ENCODE results near the gene SELENBP1.
"Not testable (repeated sequence)": the region's sequence is repeated elsewhere in the genome, so short reads cannot be mapped to it uniquely, and the experiment has no call there.

The SELENBP1 gene

DNA sequence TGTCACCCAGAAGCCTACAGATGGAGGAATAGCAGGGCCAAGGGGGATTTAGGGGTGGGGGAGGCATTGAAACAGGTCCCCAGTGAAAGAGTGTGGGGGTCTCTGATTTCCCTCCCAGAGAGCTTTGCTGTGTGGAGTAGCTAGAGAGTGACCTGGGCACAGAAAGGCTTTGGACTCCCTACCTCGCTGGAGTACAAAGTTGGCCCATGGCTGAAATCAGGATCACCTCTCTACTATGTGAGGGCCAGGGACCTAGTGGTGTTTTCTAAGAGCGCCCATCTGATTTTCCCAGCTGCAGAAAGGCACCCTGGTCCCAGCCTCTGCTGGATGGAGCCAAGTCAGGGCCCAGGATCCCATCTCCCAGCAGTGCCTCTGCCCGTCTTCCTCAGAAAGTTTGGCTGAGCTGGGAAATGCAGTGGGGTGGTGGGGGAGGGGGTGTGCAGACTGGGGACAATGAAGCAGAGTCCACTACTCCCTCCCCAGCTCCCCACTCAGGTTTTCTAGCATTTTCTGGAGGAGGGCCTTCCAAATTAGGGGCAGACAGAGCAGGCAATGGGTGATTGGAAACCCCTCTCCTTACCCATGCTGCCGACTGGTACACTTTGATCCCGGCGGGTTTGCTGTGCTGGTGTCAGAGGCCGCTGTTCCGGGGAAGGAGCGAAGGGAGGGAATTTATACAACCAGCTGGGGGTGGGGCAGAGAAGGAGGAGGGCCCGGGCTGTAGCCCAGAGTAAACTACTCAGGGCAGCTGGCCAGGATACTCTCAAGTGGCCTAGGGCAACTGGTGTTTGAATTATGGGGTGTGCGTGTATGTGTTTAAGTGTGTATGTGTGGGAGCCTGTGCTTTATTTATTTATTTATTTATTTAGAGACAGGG, at the start of gene SELENBP1:
SELENBP1 (minus strand) TSS at position 648 of the 877 bp plus-strand sequence; CDS start at position 584, 64 bp downstream.
- peak; percentile 89 for DNase-seq

DNA sequence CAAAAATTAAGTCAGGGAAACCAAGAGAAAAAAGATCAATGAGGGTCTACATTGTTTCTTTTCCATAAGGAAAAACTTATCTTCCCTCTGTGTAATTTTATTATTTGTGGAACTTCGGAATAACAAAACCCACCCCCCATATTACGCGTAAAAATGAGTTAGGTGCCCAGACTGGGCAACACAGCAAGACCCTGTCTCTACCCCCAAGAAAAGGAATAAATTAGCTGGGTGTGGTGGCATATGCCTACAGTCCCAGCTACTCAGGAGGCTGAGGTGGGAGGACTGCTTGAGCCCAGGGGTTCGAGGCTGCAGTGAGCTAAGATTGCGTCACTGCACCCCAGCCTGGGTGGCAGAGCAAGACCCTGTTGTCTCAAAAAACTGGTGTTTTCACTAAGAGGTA, 47.3 kb upstream of the SELENBP1 start:
- DNase-seq: no peak

DNA sequence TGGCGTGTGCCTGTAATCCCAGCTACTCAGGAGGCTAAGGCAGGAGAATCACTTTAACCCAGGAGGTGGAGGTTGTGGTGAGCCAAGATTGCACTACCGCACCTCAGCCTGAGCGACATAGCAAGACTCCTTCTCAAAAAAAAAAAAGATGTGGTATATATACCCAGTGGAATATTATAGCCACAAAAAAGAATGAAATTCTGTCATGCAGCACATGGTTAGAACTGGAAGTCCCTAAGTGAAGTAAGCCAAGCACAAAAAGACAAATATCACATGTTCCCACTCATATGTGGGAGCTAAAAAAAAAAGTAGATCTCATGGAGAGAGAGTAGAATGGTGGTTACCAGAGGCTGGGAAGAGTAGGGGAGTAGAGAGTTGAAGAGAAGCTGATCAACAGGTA, 45.6 kb upstream of the SELENBP1 start:
- no peak for DNase-seq

DNA sequence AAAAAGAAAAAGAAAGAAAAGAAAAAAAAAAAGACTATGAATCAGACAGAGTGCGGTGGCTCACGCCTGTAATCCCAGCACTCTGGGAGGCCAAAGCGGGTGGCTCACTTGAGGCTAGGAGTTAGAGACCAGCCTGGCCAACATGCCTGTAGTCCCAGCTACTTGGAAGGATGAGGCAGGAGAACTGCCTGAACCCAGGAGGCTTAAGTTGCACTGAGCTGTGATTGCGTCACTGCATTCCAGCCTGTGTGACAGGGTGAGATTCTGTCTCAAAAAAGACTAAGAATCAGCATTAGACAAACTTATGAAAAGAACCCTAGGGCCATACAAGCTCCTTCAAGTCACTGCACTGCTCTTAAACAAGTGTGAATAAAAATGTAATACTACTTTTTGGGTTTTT, 43.7 kb upstream of the SELENBP1 start:
- no peak for DNase-seq

DNA sequence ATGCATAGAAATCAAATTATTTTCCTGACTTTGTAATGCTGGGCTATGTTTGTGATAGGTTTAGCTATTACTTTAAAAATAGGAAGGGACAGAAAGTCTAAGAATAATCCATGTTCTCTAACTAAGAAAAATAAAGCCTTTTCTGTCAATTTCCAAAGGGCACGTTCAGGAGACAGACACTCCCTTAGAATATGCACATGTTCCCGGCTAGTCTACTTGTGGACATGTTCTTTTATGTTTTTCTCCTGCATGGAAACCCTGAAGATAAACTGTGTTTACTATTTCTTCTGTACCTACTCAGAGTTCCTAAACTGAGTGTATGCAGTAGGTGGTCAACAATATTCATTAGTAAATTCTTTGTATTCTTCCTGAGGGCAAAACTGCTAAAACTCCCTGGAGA, 39.4 kb upstream of the SELENBP1 start:
- no peak for DNase-seq

DNA sequence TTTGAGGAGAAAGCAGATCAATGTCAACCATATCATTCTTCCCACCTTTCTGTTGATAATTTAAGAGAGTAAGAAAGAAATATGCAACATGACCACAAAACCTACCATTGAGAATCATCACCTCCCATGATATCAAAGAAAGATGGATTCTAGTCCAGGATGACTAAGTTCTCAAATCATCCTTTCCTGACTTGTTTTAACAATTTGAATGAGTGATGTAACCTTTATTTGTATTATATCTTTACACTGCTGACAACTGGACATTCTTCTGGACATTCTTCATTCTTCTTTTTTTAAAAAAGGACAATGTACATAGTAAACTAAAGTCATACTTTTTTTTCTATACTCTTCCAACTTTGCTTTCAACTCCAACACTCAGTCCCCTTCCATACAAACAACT, 36.4 kb upstream of the SELENBP1 start:
- DNase-seq: no peak

DNA sequence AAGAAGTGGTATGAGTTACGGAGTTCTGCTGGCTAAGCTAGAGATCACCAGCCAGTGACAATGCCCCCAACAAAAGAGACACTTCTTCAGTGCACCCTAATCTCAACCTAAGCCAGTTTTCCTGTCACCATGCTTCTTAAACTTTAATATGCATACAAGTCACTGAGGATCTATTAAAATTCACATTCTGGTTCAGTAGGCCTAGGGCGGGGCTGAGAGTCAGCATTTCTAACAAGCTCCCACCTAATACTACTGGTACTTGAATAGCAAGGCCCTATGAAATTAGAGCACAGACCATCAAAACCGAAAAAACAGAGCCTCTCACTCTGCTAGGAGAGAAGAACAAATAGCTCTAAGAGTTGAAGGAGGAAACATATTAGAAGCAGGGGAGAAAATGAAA, 34.8 kb upstream of the SELENBP1 start:
- DNase-seq: no peak

DNA sequence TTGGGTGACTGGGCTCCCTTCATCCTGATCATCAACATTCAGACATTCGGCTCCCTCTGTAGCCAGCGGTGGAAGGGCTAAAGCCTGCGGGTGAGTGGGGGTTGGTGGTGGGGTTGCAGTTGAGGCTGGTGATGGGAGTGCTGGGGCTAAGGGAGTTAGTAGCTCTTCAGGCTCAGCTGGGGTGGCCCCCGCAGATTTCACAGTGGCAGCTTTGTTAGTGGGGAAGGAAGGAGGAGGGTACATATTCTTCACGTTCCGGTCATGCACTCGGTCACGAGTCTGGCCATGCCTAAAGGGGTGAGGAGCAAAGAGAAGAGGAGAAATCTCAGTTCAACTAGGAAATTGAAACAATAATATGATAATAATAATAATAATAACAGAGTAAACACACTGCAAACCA, 33.7 kb upstream of the SELENBP1 start:
- no peak for DNase-seq

DNA sequence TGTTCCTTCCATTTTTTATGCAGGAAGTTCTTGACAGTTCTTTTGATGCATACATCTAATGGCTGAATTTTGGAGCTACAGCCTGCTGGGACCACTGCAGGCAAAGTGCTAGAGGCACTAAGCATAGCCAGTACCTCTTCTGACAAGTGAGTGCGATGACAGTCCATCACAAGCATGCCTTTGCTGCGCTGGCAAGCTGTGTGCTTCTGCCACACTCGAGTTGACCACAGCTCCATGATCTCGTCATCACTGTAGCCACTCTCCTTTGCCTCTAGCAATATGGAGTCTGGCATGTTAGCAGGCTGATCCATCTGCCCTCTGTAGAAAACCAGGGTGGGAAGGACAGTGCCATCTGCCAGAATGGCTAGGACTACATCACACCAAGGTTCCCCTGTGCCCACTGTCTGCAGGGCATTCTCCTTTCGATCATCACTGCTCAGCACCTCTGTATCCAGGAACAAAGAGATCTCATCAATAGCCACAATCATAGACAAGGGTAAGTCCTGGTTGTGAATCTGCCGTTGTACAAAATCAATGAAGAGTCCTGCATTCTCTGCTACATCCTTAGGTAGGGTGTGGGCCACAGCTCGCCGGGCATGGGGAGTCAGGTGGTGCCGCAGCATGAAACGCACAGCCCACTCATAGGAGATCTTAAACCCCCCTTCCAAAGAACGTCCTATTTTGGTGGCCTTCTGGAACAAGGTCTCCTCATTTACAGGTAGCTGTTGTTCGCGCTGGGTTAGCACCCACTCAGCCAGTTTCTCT, 32.9 kb upstream of the SELENBP1 start:
- DNase-seq: no peak

DNA sequence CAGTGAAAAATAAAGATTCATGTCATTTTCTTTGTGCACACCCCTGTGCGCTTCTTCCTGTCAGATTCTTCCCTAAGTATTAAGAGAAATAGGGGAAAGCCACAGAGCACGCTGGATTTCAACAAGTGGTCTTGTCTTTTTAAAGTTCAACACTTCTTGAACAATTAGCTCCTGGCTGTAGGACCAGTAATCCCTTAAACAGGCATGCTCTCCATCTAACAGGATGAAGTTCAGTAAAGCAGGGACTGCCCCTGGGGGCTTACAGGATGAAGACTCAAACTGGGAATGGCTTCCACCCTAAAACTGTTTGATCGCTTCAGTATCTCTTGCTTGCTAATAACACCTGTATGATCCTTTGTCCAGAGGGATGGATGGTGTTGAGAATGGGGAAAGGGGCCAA, 31.1 kb upstream of the SELENBP1 start:
- no peak for DNase-seq

DNA sequence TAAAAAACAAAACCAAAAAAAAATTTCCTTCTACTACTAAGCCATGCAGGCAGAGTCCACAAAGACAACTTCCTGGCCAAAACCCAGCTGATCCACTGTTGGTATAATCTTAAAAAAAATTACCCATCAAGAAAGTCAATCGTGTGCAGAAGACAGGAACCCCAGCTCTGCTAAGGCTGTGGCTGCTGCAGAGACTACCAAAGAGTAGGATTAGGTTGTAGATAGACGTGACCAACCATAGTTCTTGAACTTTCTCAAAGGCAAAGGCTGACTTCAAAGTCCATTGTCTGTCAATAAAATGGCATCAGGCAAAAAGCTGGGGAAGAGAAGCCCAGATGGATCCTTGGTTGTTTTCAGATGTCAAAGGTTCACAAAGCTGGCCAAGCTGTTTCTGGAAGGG, 30.3 kb upstream of the SELENBP1 start:
- DNase-seq: no peak

DNA sequence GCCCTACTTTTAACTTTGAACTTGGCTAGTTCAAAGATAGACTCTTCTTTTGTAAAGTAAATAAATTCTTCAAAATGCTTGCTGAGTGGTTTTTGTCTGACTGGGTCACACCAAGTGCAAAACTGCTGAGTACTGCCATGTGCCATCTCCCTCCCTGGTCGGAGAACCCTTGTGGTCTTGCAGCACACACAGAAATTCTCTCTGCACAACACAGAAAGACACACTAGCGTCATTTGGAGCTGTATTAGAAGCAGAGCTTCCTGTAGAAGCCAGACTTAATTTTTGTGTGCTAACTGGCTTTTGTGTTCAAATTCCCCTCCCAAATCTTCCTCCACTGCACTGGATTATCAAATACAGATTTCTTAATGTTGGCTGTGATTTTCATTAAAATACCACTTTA, 29.4 kb upstream of the SELENBP1 start:
- no peak for DNase-seq

DNA sequence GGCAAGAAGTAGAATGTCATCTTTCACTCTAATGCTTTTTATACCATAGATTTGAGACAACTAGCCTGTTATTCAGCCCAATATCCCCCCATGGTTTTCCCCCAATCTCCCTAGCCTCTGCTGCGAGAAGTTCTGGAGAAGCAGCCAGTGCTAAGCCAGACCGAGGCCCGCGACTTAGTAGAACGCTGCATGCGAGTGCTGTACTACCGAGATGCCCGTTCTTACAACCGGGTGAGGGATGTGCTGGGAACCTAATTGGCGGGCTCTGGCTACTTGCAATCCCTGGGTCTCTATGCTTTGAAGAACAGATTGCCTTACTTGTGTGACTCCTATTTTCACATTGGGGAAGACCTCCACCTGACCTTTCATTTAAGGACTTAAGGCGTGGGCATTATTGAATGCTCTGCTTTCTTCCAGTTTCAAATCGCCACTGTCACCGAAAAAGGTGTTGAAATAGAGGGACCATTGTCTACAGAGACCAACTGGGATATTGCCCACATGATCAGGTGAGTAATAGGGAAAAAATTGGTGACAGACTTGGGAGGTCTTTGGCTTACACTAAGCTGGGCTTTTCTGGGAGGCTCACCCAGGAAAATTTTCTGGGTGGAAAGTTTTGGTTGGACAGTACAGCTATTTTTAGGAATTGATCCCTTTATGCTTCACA, 28.8 kb upstream of the SELENBP1 start:
- DNase-seq: no peak

DNA sequence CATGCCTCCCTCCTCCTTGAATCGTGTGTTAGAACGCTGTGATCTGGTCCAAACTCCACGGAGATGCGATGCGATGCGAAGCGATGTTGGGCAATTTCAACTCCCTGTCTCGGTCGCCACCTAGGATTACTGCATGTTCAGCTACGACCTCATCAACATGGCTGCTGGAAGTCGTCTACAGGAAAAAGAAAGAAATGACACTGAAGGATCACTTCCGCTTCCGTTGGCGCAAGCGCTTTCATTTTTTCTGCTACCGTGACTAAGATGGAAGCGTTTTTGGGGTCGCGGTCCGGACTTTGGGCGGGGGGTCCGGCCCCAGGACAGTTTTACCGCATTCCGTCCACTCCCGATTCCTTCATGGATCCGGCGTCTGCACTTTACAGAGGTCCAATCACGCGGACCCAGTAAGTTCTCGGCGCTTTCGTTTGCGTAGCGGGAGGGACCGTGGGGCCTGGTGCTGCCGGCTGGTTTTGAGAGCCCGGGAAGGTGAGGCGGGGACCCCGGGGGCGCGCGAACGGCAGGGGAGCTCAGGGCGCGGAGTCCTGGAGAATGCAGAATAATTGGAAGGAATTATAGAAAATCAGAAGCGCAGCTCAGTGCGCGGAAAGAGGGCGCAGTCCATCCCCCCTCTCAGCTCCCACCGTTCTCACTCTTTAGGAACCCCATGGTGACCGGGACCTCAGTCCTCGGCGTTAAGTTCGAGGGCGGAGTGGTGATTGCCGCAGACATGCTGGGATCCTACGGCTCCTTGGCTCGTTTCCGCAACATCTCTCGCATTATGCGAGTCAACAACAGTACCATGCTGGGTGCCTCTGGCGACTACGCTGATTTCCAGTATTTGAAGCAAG, 27.0 kb upstream of the SELENBP1 start, which contains the start of gene PSMB4:
PSMB4 (plus strand) TSS at position 250 of the 848 bp plus-strand sequence; CDS start at position 265, 15 bp downstream.
- DNase-seq: peak; percentile 88

DNA sequence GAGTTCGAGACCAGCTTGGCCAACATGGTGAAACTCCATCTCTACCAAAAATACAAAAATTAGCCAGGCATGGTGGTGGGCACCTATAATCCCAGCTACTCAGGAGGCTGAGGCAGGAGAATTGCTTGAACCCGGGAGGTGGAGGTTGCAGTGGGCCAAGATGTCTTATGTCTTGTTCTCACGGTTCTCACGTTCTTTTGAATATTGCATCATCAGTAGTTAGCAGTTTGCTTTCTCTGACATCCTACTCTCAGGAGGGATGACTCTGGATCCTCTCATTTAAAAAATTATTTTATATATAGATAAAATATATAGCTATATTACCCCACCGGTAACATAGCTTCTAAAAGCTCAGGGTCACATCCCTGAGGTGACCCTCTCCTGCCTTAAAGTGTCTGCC, 23.8 kb upstream of the SELENBP1 start:
- DNase-seq: not testable (repeated sequence)

DNA sequence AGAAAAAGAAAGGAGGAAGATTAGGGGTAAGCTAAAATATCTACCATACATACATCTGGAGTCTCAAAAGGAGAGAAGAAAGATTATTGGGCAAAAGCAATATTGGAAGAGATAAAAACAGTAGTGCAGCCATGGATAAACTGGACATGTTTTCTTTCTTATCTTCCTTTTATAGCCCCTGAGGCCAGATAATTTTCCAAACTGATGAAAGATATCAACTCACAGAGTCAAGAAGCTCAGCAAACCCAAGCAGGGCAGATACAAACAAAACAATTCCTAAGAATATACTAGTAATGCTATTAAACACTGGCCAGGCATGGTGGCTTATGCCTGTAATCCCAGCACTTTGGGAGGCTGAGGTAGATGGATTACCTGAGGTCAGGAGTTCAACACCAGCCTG, 21.1 kb upstream of the SELENBP1 start:
- no peak for DNase-seq

DNA sequence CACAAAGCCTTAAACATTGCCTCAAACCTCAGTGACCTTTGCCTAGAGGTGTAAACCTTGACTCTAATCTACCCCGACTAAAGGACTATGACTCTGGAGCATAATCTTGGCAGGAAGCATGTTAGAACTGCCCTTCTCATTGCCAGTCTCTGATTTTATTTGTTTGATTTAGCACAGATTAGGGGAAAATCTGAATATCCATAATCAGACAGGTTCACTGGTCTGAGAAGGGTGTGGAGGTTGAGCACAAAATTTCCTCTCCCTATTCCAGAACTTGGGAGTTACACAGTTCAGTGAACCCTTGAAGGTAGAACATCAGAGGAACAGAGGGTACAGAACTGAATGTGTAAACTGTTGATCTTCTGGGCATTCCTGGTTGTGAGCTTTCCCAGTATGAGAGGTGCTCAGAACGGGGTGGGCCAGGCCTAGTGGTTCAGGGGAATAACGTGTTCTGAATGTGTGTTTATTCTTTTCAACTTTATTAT, 18.6 kb upstream of the SELENBP1 start:
- no peak for DNase-seq

DNA sequence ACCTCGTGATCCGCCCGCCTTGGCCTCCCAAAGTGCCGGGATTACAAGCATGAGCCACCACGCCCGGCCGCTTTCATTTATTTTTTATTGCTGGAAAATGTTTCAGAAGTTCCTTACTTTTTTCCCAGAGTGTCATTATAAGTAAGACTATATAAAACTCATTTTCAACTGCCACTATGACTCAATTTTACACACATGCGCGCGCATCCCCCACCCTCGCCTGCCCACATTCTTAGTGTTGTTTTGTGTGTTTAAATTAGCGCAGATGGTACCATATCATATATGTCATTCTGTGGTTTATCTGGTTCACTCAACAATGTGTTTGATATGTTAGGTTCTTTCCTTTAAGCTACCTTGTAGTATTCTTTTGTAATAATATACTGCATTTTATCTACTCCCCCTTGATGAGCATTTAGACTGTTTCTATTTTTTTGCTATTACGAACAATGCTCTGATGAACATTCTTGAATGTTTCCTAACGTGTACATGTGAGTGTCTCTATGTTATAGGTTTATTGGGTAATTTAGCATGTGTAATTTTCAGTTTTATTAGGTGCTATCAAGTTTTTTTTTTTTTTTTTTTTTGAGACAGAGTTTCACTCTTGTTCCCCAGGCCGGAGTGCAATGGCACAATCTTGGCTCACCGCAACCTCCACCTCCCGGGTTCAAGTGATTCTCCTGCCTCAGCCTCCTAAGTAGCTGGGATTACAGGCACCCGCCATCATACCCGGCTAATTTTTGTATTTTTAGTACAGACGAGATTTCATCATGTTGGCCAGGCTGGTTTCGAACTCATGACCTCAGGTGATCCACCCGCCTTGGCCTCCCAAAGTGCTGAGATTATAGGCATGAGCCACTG, 17.9 kb upstream of the SELENBP1 start:
- DNase-seq: not testable (repeated sequence)

DNA sequence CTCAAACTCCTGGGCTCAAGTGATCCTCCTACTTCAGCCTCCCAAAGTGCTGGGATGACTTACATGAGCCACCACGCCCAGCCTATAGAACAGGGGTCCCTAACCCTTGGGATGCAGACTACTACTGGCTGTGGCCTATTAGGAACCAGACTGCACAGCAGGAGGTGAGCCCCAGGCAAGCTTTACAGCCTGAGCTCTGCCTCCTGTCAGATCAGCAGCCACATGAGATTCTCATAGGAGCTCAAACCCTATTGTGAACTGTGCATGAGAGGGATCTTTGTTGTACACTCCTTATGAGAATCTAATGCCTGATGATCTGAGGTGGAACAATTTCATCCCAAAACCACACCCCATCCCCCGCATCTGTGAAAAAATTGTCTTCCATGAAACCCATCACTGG, 13.5 kb upstream of the SELENBP1 start:
- no peak for DNase-seq

DNA sequence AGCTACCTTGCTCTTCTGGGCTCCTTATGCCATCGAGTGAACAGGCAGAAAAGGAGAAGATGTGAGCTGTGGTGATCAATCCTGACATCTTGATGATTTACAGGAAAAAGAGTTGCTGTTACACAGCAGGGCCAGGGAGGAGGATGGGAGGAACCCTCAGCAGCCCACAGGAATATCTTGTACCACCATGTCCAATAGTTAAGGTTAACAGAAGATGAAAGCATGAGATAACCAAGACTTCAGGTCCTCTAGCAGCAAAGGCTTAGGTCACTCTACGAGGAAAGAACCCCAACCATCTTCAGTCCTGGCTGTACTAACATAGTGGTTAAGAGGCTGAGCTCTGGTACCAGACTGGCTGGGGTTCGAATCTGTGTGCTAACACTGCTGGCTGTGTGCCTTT, 12.1 kb upstream of the SELENBP1 start:
- no peak for DNase-seq

DNA sequence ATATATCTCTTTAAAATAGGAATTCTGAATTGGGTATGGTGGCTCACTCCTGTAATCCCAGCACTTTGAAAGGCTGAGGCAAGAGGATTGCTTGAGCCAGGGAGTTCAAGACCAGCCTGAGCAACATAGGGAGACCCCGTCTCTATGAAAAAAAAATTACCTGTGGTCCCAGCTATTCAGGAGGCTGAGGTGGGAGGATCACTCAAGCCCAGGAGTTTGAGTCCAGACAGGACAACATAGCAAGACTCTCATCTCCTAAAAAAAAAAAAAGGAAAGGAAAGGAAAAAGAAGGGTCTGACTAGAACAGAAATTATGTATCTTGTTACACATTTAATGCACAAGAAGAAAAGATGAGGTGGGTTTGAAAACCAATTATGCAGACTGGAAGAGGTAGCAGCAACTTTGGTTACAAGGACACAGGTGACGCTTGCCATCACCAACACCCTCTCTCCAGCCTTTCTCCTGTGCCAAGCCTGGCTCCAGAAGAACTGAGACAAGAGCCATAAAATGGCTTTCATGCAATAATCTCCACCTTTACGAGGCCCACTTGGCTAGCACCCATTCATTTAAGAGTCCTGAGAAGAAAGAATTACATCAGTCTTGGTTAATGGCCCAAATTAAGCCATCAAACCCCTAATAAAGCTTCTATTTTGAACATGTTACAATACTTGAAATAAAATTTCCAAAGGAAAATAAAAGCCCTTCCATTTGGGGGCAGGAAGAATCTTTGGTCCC, 4.8 kb upstream of the SELENBP1 start:
- no peak for DNase-seq
